ENCODE results near the gene CTSF. TPM values are rescaled to one million over a fixed set of nuclear protein-coding genes. Genes with fewer than 3 reads are reported as not detected.

CTSF gene
- total RNA-seq, 1 donor from 2014 or later, result 57.6 TPM

Other genes starting within 250 kb of the CTSF start
- gene RIN1, start 232.2 kb downstream of the CTSF start, total RNA-seq, result 2.2 TPM
- gene BRMS1, start 223.5 kb downstream of the CTSF start, total RNA-seq, result 14.6 TPM
- gene B4GAT1, start 221.0 kb downstream of the CTSF start, total RNA-seq, result 31.6 TPM
- 8.8 TPM for gene SLC29A2, start 196.8 kb downstream of the CTSF start, total RNA-seq
- gene NPAS4, start 147.6 kb downstream of the CTSF start, total RNA-seq, result not detected
- 40.3 TPM for gene MRPL11, start 129.8 kb downstream of the CTSF start, total RNA-seq
- 7.7 TPM for gene PELI3, start 101.7 kb downstream of the CTSF start, total RNA-seq
- 13.2 TPM for gene DPP3, start 88.2 kb downstream of the CTSF start, total RNA-seq
- gene BBS1, start 58.0 kb downstream of the CTSF start, total RNA-seq, result 19.5 TPM
- gene ZDHHC24, start 22.6 kb downstream of the CTSF start, total RNA-seq, result 5.8 TPM
- gene ACTN3, start 21.7 kb downstream of the CTSF start, total RNA-seq, result 0.11 TPM
- 0.43 TPM for gene CCDC87, start 24.5 kb upstream of the CTSF start, total RNA-seq
- gene CCS, start 24.6 kb upstream of the CTSF start, total RNA-seq, result 21.9 TPM
- gene RBM14, start 48.0 kb upstream of the CTSF start, total RNA-seq, result 35.2 TPM
- gene RBM4, start 70.1 kb upstream of the CTSF start, total RNA-seq, result 60.1 TPM
- 11.1 TPM for gene RBM4B, start 109.3 kb upstream of the CTSF start, total RNA-seq
- 1.7 TPM for gene SPTBN2, start 160.6 kb upstream of the CTSF start, total RNA-seq

Data from cardiac septum (tissue), 1 donor.